Thyroid gland (tissue), 4 donors: ENCODE data around the gene BZW2.
A peak's percentile ranks its signal among the peaks of the same experiment; 100 is the strongest.

ENCODE experiments used
- CTCF ChIP-seq, 6 experiments: fragments of 200-600 bp in 3 of 6; fragments of 450-650 bp in 3 of 6; sonication (generic) in 3 of 6; IDR thresholded peaks; one replicate each; pipeline ENCODE4 v1.5.1; 2016 to 2019; ENCODE audit warnings: antibody characterized with exemption in 6 of 6, mild to moderate bottlenecking in 2 of 6, inconsistent platforms in 1 of 6, moderate library complexity in 1 of 6
- POLR2A ChIP-seq, 2 donors: fragments of 450-650 bp; IDR thresholded peaks; one replicate each; pipeline ENCODE4 v1.6.1; 2017; ENCODE audit warnings: antibody characterized with exemption in 2 of 2, mild to moderate bottlenecking in 2 of 2, moderate library complexity in 1 of 2

DNA sequence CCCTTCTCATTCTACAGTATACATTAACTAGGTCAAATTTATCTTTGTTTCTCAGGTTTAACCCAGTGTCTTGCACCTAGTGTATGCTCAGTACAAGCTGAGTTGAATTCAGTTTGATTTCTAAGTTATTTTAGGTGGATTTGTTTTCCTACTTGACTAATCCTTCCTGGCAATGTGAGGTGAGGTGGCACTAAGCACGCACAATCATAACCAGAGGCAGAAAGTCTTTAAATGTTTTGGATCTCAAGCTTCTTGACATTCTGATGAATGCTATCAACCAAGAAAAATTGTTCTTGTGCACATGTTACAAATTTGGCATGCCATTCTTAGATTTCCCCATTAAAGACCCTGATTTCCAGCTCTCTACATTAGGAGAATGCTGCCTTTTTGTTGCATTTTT is 3.2 kb downstream of the BZW2 start:
- TF ChIP-seq CTCF (IDR thresholded peaks at IDR 0.05) (no peak), POLR2A (IDR thresholded peaks at IDR 0.05) (peak in 1 of 2 donors; percentile 52)
